Type B pancreatic cell (in vitro differentiated cells): ENCODE measurements around the gene FARP1. TPM values are rescaled to one million over a fixed set of nuclear protein-coding genes. Genes with fewer than 3 reads are reported as not detected.

ENCODE experiments used
- DNase-seq: peaks from one replicate; pipeline ENCODE4 v3.0.0; 2021; ENCODE audit warnings: mixed read lengths; ENCODE audit not compliant: unreplicated experiment; ENCODE audit errors: extremely low spot score
- H3K27ac Mint-ChIP-seq: 2 replicates; pipeline ENCODE4 v1.8.0; 2021; ENCODE audit warnings: mild to moderate bottlenecking, mixed read lengths
- H3K27me3 Mint-ChIP-seq: 2 replicates; pipeline ENCODE4 v1.8.0; 2021; ENCODE audit warnings: mixed read lengths
- H3K36me3 Mint-ChIP-seq: 2 replicates; pipeline ENCODE4 v1.8.0; 2021; ENCODE audit warnings: mixed read lengths
- H3K4me1 Mint-ChIP-seq: one replicate; pipeline ENCODE4 v1.8.0; 2021; ENCODE audit warnings: mixed read lengths; ENCODE audit not compliant: unreplicated experiment
- H3K4me3 Mint-ChIP-seq: 2 replicates; pipeline ENCODE4 v1.8.0; 2021; ENCODE audit warnings: mild to moderate bottlenecking, mixed read lengths
- H3K9me3 Mint-ChIP-seq: 2 replicates; pipeline ENCODE4 v1.8.0; 2021; ENCODE audit warnings: mixed read lengths
- CTCF ChIP-seq: fragments of 200-600 bp; sonication (generic); conservative IDR thresholded peaks from 2 replicates; pipeline ENCODE4 v1.5.0; 2021; ENCODE audit warnings: antibody characterized with exemption, mild to moderate bottlenecking
- total RNA-seq: library from RNA; stranded (reverse); gene quantifications from 2 replicates; pipeline ENCODE4 v1.2.1, GENCODE V29; 2021; ENCODE audit warnings: low replicate concordance

The FARP1 gene
- total RNA-seq, 1 donor from 2014 or later = 195 TPM

GRCh38 chr13:98214008-98214643, 71.2 kb downstream of the FARP1 start:
- H3K27me3 Mint-ChIP-seq = no peaks in the 10 kb centered on the region
- peak overlapping the region; percentile 53 for H3K4me3 Mint-ChIP-seq
- no peak for DNase-seq
- peaks cover 65% of the 10 kb centered on the region for H3K4me1 Mint-ChIP-seq
- peaks cover 33% of the 10 kb centered on the region for H3K36me3 Mint-ChIP-seq
- peaks cover 5% of the 10 kb centered on the region for H3K9me3 Mint-ChIP-seq
- no peak for TF ChIP-seq CTCF
- peak overlapping the region; percentile 90 for H3K27ac Mint-ChIP-seq

- no peak for TF ChIP-seq CTCF
- H3K4me3 Mint-ChIP-seq = peak overlapping the region; percentile 44
- peaks cover 5% of the 10 kb centered on the region for H3K9me3 Mint-ChIP-seq
- peak overlapping the region; percentile 90 for H3K27ac Mint-ChIP-seq
- peaks cover 33% of the 10 kb centered on the region for H3K36me3 Mint-ChIP-seq
- no peaks in the 10 kb centered on the region for H3K27me3 Mint-ChIP-seq
- no peak for DNase-seq
- peaks cover 66% of the 10 kb centered on the region for H3K4me1 Mint-ChIP-seq
Observed at GRCh38 chr13:98214707-98215106, 71.8 kb downstream of the FARP1 start.

- Mint-ChIP-seq H3K36me3 (peaks cover 37% of the 10 kb centered on the region), H3K4me3 (no peak overlapping the region), H3K4me1 (peaks cover 74% of the 10 kb centered on the region)
Observed at GRCh38 chr13:98215508-98215907, 72.6 kb downstream of the FARP1 start.

GRCh38 chr13:98216135-98216565, 73.3 kb downstream of the FARP1 start:
- H3K4me3 Mint-ChIP-seq = no peak overlapping the region
- H3K4me1 Mint-ChIP-seq = peaks cover 81% of the 10 kb centered on the region
- H3K27me3 Mint-ChIP-seq = no peaks in the 10 kb centered on the region
- no peak for DNase-seq
- no peak for TF ChIP-seq CTCF
- peaks cover 5% of the 10 kb centered on the region for H3K9me3 Mint-ChIP-seq
- H3K36me3 Mint-ChIP-seq = peaks cover 32% of the 10 kb centered on the region
- peak overlapping the region; percentile 90 for H3K27ac Mint-ChIP-seq

More at GRCh38 chr13:98215508-98215907, 72.6 kb downstream of the FARP1 start:
- no peak for TF ChIP-seq CTCF
- Mint-ChIP-seq H3K9me3 (peaks cover 5% of the 10 kb centered on the region), H3K27me3 (no peaks in the 10 kb centered on the region), H3K27ac (peak overlapping the region; percentile 90)
- DNase-seq = no peak

GRCh38 chr13:98216711-98217285, 73.9 kb downstream of the FARP1 start:
- Mint-ChIP-seq H3K27me3 (no peaks in the 10 kb centered on the region), H3K4me1 (peaks cover 81% of the 10 kb centered on the region), H3K4me3 (peak overlapping the region; percentile 69), H3K9me3 (no peaks in the 10 kb centered on the region), H3K27ac (peak overlapping the region; percentile 72), H3K36me3 (peaks cover 28% of the 10 kb centered on the region)
- no peak for DNase-seq
- TF ChIP-seq CTCF = no peak
